Measurements from ENCODE around the gene SPOCK1. TPM values are rescaled to one million over a fixed set of nuclear protein-coding genes. Genes with fewer than 3 reads are reported as not detected.

The SPOCK1 gene
- total RNA-seq, 1 experiment from 2014 or later = 23.9 TPM

DNA sequence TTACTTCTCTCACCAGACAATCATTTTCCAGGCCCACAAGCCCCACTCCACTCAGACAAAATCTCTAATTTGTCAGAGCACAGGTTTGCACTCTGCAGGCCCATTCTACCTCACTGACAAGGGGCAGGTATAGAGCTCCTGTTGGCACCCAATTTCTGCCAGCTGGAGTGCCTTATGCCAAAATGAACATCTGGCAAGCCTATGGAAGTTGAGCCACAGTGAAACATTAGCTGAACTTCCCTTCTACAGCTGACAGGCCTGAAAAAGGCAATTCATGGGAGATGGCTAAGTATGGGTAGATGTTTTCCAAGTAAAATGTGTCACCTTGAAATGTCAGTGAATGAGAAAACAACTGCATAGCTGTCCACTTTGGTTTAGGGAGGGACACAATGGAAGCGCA is 87.0 kb downstream of the SPOCK1 start:
- BruUV-seq (replicated peaks) = no TSS peak
- DNase-seq = no peak
- Histone ChIP-seq H4K20me1 (ENCODE audit: insufficient read depth) (no peaks in the 10 kb centered on the region), H3K4me3 (no peak overlapping the region), H3F3A (ENCODE audit: insufficient read depth, low read depth) (no peaks in the 10 kb centered on the region), H3K27me3 (ENCODE audit: insufficient read depth, low read depth) (no peaks in the 10 kb centered on the region), H3K27ac (no peak overlapping the region), H3K4me1 (replicated peaks; ENCODE audit: insufficient read depth) (no peaks in the 10 kb centered on the region), H3K79me2 (ENCODE audit: low read depth) (no peaks in the 10 kb centered on the region), H2AFZ (no peak overlapping the region), H3K36me3 (ENCODE audit: low read depth) (no peaks in the 10 kb centered on the region), H3K9me3 (ENCODE audit: insufficient read depth, low read depth) (no peaks in the 10 kb centered on the region), H3K4me2 (no peak overlapping the region), H3K9me2 (ENCODE audit: insufficient read depth) (no peaks in the 10 kb centered on the region)
- TF ChIP-seq CTCF (conservative IDR thresholded peaks at IDR 0.05) = no peak
- TF ChIP-seq EZH2 (IDR thresholded peaks at IDR 0.05; ENCODE audit: low read depth) = no peak
- CTCF ChIA-PET = no interaction called here
- POLR2A ChIA-PET (ENCODE audit: unreplicated experiment) = no interaction called here
- intact Hi-C loops (cut with micrococcal nuclease; ENCODE audit: unreplicated experiment) = no loop called here

DNA sequence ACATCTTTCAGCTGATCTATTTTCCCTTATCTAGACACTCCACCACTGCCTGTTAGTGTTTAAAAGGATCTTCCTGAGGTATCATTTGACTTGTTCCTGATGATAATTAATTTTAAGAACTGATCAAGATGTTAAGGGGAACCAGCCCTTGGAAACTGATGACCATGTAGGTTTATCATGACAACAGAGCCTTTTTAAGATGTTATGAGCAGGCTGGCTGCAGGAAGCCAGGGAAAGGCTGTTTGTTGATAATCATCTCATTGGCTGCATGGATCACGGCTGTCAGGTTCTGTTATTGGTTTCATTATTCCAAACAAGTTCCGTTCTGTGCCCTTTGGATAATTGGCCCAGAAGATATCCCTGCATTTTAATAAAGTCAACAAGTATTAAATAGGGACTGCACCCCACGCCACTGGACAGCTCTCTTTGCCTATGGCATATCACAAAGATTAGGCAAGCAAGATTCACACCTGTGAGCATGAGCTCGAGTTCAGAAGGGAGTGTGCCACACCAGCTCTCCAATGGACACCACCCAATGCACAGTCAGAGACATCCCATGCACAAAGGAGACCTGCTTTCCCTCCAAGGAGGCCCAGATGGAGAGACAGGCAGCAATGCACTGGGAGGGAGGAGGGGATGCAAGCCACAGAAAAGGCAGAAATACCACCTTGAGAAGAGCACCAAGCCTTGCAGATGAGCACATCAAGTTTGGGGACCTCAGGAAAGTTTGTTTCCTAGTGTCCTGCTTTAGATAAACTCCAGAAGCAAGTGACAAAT is 88.7 kb downstream of the SPOCK1 start:
- Histone ChIP-seq H3K9me3 (ENCODE audit: insufficient read depth, low read depth) (no peaks in the 10 kb centered on the region), H3K9me2 (ENCODE audit: insufficient read depth) (no peaks in the 10 kb centered on the region), H3K36me3 (ENCODE audit: low read depth) (no peaks in the 10 kb centered on the region), H3K4me3 (no peak overlapping the region), H3K79me2 (ENCODE audit: low read depth) (no peaks in the 10 kb centered on the region), H4K20me1 (ENCODE audit: insufficient read depth) (no peaks in the 10 kb centered on the region), H3K27me3 (ENCODE audit: insufficient read depth, low read depth) (no peaks in the 10 kb centered on the region), H3K4me1 (replicated peaks; ENCODE audit: insufficient read depth) (no peaks in the 10 kb centered on the region), H3K27ac (no peak overlapping the region), H3K4me2 (no peak overlapping the region), H2AFZ (no peak overlapping the region), H3F3A (ENCODE audit: insufficient read depth, low read depth) (no peaks in the 10 kb centered on the region)
- DNase-seq = no peak
- BruUV-seq (replicated peaks) = no TSS peak
- intact Hi-C loops (cut with micrococcal nuclease; ENCODE audit: unreplicated experiment) = no loop called here
- TF ChIP-seq EZH2 (IDR thresholded peaks at IDR 0.05; ENCODE audit: low read depth) = no peak
- TF ChIP-seq CTCF (conservative IDR thresholded peaks at IDR 0.05) = no peak
- ChIA-PET CTCF (no interaction called here), POLR2A (ENCODE audit: unreplicated experiment) (no interaction called here)

GRCh38 chr5:137409736-137410135 is 89.4 kb downstream of the SPOCK1 start:
- Histone ChIP-seq H3K4me2 (no peak overlapping the region), H3K4me1 (replicated peaks; ENCODE audit: insufficient read depth) (no peaks in the 10 kb centered on the region), H3K27me3 (ENCODE audit: insufficient read depth, low read depth) (no peaks in the 10 kb centered on the region), H2AFZ (no peak overlapping the region), H4K20me1 (ENCODE audit: insufficient read depth) (no peaks in the 10 kb centered on the region), H3F3A (ENCODE audit: insufficient read depth, low read depth) (no peaks in the 10 kb centered on the region), H3K9me2 (ENCODE audit: insufficient read depth) (no peaks in the 10 kb centered on the region), H3K79me2 (ENCODE audit: low read depth) (no peaks in the 10 kb centered on the region), H3K27ac (no peak overlapping the region), H3K4me3 (no peak overlapping the region), H3K9me3 (ENCODE audit: insufficient read depth, low read depth) (no peaks in the 10 kb centered on the region), H3K36me3 (ENCODE audit: low read depth) (no peaks in the 10 kb centered on the region)
- intact Hi-C loops (cut with micrococcal nuclease; ENCODE audit: unreplicated experiment) = no loop called here
- BruUV-seq (replicated peaks) = no TSS peak
- ChIA-PET POLR2A (ENCODE audit: unreplicated experiment) (no interaction called here), CTCF (no interaction called here)
- TF ChIP-seq EZH2 (IDR thresholded peaks at IDR 0.05; ENCODE audit: low read depth) = no peak
- TF ChIP-seq CTCF (conservative IDR thresholded peaks at IDR 0.05) = no peak
- DNase-seq = no peak

Measured in PC-9 (cell line).